Peyer's patch (tissue), 4 donors: ENCODE measurements around the gene SIRPA.

Source experiments
- CTCF ChIP-seq, 6 experiments: fragments of 450-650 bp in 4 of 6; fragments of 200-600 bp in 2 of 6; sonication (generic) in 1 of 6; IDR thresholded peaks; one replicate each; pipeline ENCODE4 v1.5.1; 2017 to 2019; ENCODE audit warnings: antibody characterized with exemption in 6 of 6, mild to moderate bottlenecking in 3 of 6, moderate library complexity in 1 of 6
- POLR2A ChIP-seq, 2 donors: fragments of 450-650 bp; IDR thresholded peaks; one replicate each; pipeline ENCODE4 v1.5.1; 2017; ENCODE audit warnings: antibody characterized with exemption in 2 of 2, mild to moderate bottlenecking in 2 of 2, moderate library complexity in 2 of 2

- no peak for TF ChIP-seq CTCF (IDR thresholded peaks at IDR 0.05)
- TF ChIP-seq POLR2A (IDR thresholded peaks at IDR 0.05) = no peak
Measured at GRCh38 chr20:1931830-1932229, 36.6 kb downstream of the SIRPA start.
